A673 (cell line): ENCODE data around the gene TBL3. TPM values are rescaled to one million over a fixed set of nuclear protein-coding genes. Genes with fewer than 3 reads are reported as not detected.

Experiments used
- BruUV-seq: library from RNA; stranded (reverse); fragments of 400-500 nt; replicated peaks from 2 replicates; lab custom pipeline; 2021; lab: Mats Ljungman, UMichigan
- CTCF ChIA-PET: fragments of 300-600 bp; sonication (Branson Sonifier 250); formaldehyde crosslinking; loops from one replicate; lab custom pipeline; 2022; ENCODE audit warnings: antibody characterized with exemption; lab: Charles Lee
- POLR2A ChIA-PET: fragments of 300-600 bp; sonication (Branson Sonifier 250); formaldehyde crosslinking; loops from one replicate; lab custom pipeline; 2022; ENCODE audit warnings: antibody characterized with exemption; ENCODE audit not compliant: low non-redundant PET; lab: Charles Lee
- DNase-seq: peaks from one replicate; pipeline ENCODE4 v3.0.0-alpha.2; 2015; ENCODE audit warnings: low spot score
- H3K27ac ChIP-seq: fragments of 200-600 bp; sonication (generic); 2 replicates; pipeline ENCODE4 v1.5.1; 2016; ENCODE audit warnings: mixed run types, low read depth, mild to moderate bottlenecking, mixed read lengths, antibody characterized with exemption, low read length; ENCODE audit not compliant: poor library complexity, severe bottlenecking
- H3K27me3 ChIP-seq: fragments of 200-600 bp; sonication (generic); replicated peaks from 2 replicates; pipeline ENCODE4 v1.6.1; 2017; ENCODE audit warnings: mixed run types, low read depth, mild to moderate bottlenecking, mixed read lengths, antibody characterized with exemption, low read length; ENCODE audit not compliant: insufficient read depth, poor library complexity
- H3K36me3 ChIP-seq: fragments of 200-600 bp; sonication (generic); 2 replicates; pipeline ENCODE4 v1.6.1; 2016; ENCODE audit warnings: mixed run types, mild to moderate bottlenecking, mixed read lengths, antibody characterized with exemption, low read length; ENCODE audit not compliant: insufficient read depth, poor library complexity, severe bottlenecking
- H3K4me1 ChIP-seq: fragments of 200-600 bp; sonication (generic); 2 replicates; pipeline ENCODE4 v1.6.1; 2017; ENCODE audit warnings: mixed run types, mild to moderate bottlenecking, mixed read lengths, antibody characterized with exemption, low read length; ENCODE audit not compliant: insufficient read depth, poor library complexity, severe bottlenecking
- H3K4me3 ChIP-seq: fragments of 200-600 bp; sonication (generic); 2 replicates; pipeline ENCODE4 v1.5.1; 2016; ENCODE audit warnings: low read depth, mixed run types, mild to moderate bottlenecking, mixed read lengths, low read length; ENCODE audit not compliant: poor library complexity, severe bottlenecking
- H3K9me3 ChIP-seq: fragments of 200-600 bp; sonication (generic); 2 replicates; pipeline ENCODE4 v1.6.1; 2016; ENCODE audit warnings: mixed run types, low read depth, mild to moderate bottlenecking, mixed read lengths, antibody characterized with exemption, low read length; ENCODE audit not compliant: poor library complexity, severe bottlenecking
- EZH2 ChIP-seq: fragments of 200-600 bp; sonication (generic); IDR thresholded peaks from 2 replicates; pipeline ENCODE4 v1.6.1; 2017; ENCODE audit warnings: borderline replicate concordance, low read depth, mild to moderate bottlenecking, mixed read lengths, antibody characterized with exemption, low read length; ENCODE audit not compliant: poor library complexity, severe bottlenecking
- intact Hi-C: fragments of 100-400 bp; cut with micrococcal nuclease; formaldehyde crosslinking; loops from one replicate; pipeline ENCODE4 v1.10.0; 2022; ENCODE audit not compliant: unreplicated experiment
- total RNA-seq: library from RNA; stranded (reverse); gene quantifications from 2 replicates; pipeline ENCODE4 v1.2.3, GENCODE V29; 2021
- TF ChIP-seq, protein P1 (sequence below): fragments of 300-800, 200-600 bp; sonication (generic); conservative IDR thresholded peaks from 2 replicates; pipeline ENCODE4 v1.5.1; 2017; ENCODE audit warnings: low read depth, mild to moderate bottlenecking, antibody characterized with exemption, low read length, moderate library complexity, mixed read lengths

Gene TBL3
- total RNA-seq, 1 experiment from 2014 or later, result 58.4 TPM

DNA sequence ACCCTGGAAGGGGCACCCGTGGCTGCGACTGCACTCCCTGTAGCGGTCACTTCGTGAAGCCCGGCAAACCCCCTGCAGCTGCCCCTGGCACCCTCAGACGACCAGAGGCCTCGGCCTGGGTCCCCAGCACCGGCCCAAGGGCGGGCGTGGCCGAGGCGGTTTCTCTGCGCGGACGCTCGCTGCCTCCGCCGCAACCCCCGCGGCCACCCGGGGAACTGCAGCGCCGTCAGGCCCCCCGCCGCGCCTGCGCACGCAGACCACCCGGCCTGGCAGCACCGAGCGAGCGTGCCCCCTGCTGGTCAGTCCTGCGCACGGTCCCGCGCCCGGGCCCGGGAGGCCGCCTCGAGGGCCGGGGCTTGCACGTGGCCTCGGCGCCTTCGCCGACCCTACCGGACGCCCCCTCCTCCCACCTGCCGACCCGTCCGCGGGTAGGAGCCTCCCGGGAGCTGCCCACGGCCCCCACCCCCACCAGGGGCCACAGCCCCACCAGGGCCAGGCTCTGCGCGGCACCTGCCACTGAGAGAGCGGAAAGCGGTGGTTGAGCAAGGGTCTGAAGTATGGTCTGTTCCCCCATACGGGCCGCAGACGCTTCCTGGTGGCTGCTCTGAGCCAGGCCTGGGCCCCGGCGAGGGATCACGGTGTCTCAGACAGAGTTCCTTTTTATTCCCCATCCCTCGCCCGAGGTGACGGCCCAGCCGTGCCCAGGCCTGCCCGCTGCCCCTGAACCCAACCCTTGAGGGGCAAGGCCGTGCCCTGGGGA, 42.1 kb upstream of the TBL3 start:
- Histone ChIP-seq H3K27me3 (no peaks in the 10 kb centered on the region), H3K9me3 (no peaks in the 10 kb centered on the region), H3K4me1 (peaks cover 5% of the 10 kb centered on the region), H3K36me3 (no peaks in the 10 kb centered on the region), H3K4me3 (peak overlapping the region; percentile 48), H3K27ac (peak overlapping the region; percentile 58)
- no TSS peak for BruUV-seq
- ChIA-PET CTCF (interaction anchor here (0.5 kb wide), 1 partner anchor 615 kb away, joined by 8 read pairs; no protein-coding TSS in a partner anchor), POLR2A (no interaction called here)
- intact Hi-C loops, result loop anchor here (5.0 kb wide), 1 partner anchor 62 kb away; no protein-coding TSS in a partner anchor
- DNase-seq, result peak; percentile 89
- no peak for TF ChIP-seq EZH2
- TF ChIP-seq, protein P1, sequence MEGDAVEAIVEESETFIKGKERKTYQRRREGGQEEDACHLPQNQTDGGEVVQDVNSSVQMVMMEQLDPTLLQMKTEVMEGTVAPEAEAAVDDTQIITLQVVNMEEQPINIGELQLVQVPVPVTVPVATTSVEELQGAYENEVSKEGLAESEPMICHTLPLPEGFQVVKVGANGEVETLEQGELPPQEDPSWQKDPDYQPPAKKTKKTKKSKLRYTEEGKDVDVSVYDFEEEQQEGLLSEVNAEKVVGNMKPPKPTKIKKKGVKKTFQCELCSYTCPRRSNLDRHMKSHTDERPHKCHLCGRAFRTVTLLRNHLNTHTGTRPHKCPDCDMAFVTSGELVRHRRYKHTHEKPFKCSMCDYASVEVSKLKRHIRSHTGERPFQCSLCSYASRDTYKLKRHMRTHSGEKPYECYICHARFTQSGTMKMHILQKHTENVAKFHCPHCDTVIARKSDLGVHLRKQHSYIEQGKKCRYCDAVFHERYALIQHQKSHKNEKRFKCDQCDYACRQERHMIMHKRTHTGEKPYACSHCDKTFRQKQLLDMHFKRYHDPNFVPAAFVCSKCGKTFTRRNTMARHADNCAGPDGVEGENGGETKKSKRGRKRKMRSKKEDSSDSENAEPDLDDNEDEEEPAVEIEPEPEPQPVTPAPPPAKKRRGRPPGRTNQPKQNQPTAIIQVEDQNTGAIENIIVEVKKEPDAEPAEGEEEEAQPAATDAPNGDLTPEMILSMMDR, result peak; percentile 69

DNA sequence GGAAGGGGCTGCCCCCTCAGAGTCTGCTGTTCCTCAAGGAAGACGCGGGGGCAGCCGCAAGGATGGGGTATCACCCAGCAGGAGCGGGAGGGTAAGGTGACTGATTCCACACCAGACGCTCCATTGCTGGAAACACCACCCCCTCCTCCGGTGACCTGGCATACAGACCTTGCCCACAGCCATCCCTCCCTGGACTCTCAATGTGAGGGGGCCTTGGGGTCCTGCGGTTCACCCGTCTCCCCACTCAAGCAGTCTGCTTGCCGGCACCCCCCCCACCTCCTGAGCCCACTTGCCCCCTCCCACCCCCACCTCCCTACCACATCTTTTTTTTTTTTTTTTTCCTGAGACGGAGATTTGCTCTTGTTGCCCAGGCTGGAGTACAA, 41.5 kb upstream of the TBL3 start:
- intact Hi-C loops, result no loop called here
- Histone ChIP-seq H3K4me3 (no peak overlapping the region), H3K4me1 (peaks cover 5% of the 10 kb centered on the region), H3K27me3 (no peaks in the 10 kb centered on the region), H3K9me3 (no peaks in the 10 kb centered on the region), H3K27ac (no peak overlapping the region), H3K36me3 (no peaks in the 10 kb centered on the region)
- ChIA-PET POLR2A (no interaction called here), CTCF (no interaction called here)
- no TSS peak for BruUV-seq
- no peak for TF ChIP-seq EZH2
- TF ChIP-seq, protein P1, result no peak
- DNase-seq, result no peak

DNA sequence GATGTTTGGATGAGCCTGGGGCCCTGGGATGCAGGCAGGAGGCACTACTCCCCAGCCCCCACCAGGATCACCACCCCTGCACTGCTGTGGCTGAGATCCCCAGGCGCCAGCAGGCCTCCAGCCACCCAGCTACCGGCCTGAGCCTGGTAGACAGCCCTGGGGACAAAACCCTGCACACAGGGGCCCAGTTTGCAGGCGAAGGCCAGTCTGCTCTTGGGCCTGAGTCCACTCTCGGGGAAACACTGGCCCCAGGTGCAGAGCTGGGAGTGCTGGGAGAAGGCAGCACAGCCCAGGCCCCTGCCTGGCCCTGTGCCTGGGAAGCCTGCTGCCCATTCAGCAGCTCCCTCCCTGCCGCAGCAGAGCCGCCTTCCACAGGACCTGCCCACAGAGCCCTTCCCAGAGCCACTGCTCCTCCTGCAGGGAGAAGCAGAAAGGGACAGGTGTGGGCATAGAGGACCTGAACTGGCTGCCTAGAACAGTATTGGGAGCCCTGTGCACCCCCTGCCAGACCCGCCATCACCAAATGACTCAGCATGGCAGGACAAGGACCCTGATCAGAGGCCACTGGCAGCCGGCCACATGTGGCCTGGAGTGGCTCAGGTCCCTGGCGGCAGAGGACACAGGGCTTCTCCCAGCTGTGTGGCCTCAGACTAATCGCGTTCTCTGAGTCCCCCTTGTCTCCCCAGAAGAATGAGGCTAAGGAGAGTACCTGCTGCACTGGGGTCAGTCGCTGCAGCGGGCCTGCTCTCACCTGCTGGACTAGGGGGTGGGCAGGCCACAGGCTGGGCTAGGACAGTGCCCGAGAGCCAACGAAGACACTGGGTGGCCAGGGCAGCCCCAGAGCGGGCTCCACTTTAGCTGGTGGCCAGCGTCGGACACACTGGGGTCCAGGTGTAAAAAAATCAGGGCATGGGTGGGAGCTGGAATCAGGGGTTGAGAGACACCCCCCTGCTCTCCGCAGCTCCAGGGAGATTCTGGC, 39.5 kb upstream of the TBL3 start:
- H3K27ac ChIP-seq, result no peak overlapping the region
- no peaks in the 10 kb centered on the region for H3K27me3 ChIP-seq
- POLR2A ChIA-PET, result no interaction called here
- CTCF ChIA-PET, result no interaction called here
- intact Hi-C loops, result no loop called here
- no peak for DNase-seq
- no peak overlapping the region for H3K4me3 ChIP-seq
- H3K36me3 ChIP-seq, result no peaks in the 10 kb centered on the region
- BruUV-seq, result no TSS peak
- no peaks in the 10 kb centered on the region for H3K9me3 ChIP-seq
- peaks cover 5% of the 10 kb centered on the region for H3K4me1 ChIP-seq
- no peak for TF ChIP-seq EZH2
- TF ChIP-seq, protein P1, result no peak; the same call in 1 of the 2 replicates
